K562 treated with DMSO at 1 percent for 12 hours (cell line): ENCODE data around the gene ZFP62. TPM values are rescaled to one million over a fixed set of nuclear protein-coding genes. Genes with fewer than 3 reads are reported as not detected.

Experiments
- total RNA-seq: library from RNA; unstranded; fragments of 300-600 nt; gene quantifications from 2 replicates; pipeline ENCODE4 v1.2.3, GENCODE V29; 2022; ENCODE audit not compliant: insufficient read depth

Gene ZFP62
- 8.8 and 19.1 TPM in 2 replicates for total RNA-seq

GRCh38 chr5:180860887-180861822 is at the start of gene ZFP62:
Gene ZFP62 (minus strand): TSS chr5:180861276. CDS start chr5:180861219, 57 bp downstream.

DNA sequence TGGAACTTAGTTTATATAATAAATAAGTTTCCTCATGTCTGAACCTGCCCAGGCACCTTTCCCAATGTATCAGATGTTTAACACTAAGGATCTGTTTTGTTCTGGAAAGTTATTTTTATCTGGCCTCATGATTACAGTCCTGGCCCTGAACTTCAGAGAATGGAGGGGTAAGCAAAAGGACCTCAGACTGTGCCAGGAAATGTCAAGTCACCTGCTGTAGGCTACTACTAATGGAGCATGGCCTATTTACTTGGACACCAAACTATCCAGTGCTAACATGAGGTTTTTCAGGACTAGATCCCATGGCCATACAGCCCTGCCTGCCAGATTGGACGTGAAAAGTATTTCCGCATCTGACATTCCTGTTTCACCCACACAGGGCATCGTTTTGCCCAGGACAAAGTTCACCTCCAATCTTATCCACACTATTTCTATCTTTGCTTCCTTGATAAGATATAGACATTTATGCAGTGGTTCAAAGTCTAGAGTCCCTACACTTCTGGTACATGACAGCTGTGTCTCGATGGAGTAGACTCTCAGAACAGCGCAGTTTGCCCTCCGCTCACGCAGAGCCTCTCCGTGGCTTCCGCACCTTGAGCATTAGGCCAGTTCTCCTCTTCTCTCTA is 37.7 kb upstream of the ZFP62 start, which contains the start of gene BTNL8:
BTNL8 (plus strand) TSS at position 539 of the 626 bp plus-strand sequence. CDS start 152 bp downstream, outside the sequence.

DNA sequence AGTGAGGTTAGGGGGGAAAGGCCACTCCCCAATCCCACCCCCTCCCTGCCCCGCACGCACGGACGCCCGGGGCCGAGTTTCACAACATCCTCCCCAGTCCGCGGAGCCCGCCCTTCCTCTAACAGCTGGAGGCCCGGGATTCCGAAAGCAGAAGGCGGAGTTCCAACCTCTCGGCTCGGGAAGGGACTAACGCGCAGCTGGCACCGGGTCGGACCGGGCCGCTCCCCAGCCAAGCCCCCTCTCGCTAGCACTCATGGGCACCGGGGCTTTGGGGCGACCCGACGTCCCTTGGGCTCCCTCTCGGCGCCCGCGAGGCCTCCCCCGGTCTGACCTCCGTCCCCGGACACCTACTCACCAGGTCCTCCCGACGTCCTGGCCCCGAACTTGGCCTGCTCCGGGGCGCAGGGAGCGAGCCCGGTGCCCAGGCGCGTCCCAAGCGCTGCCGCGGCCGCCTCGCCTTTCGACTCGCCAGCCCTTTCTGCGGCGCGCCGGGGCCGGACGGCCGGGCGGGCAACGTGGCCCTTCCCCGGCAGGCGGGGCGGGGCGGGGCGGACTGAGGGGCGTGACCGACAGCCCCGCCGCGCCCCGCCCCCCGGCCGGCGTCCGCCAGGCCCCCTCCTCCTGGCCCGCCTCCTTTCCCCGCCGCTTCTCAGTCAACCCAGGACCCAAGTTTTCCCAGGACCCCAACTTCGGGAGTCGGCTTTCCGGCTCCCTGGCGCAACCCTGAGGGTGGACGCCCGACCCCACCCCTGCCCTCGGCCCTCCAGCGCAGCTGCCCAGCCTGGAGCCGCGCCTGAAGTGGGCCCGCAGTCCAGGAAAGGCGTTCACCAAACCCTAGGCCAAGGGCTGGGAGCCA is 58.5 kb downstream of the ZFP62 start, which contains the start of gene MGAT1:
MGAT1 (minus strand) TSS at position 482 of the 856 bp plus-strand sequence. CDS start 9,835 bp downstream, outside the sequence.

Other genes starting within 250 kb of the ZFP62 start
- gene FLT4, start 211.7 kb downstream of the ZFP62 start, total RNA-seq: 0.33 and 0.93 TPM in 2 replicates
- not detected in 2 replicates for gene OR2Y1, start 121.2 kb downstream of the ZFP62 start, total RNA-seq
- gene MGAT1, start 58.5 kb downstream of the ZFP62 start, total RNA-seq: 109 and 136 TPM in 2 replicates
- gene BTNL8, start 37.9 kb upstream of the ZFP62 start, total RNA-seq: not detected in 2 replicates
- gene BTNL3, start 127.6 kb upstream of the ZFP62 start, total RNA-seq: not detected in 2 replicates
- gene BTNL9, start 179.0 kb upstream of the ZFP62 start, total RNA-seq: 17.9 and 40.8 TPM in 2 replicates